KMS-11 (cell line): Measurements from ENCODE around the gene VENTX.

Source experiments
- H2AFZ ChIP-seq: fragments of 200-600 bp; sonication (generic); 2 replicates; pipeline ENCODE4 v1.6.1; 2016; ENCODE audit warnings: antibody characterized with exemption, mixed run types, low read depth
- H3K27ac ChIP-seq: fragments of 200-600 bp; sonication (generic); 2 replicates; pipeline ENCODE4 v1.6.1; 2016; ENCODE audit warnings: mild to moderate bottlenecking, mixed run types
- H3K27me3 ChIP-seq: fragments of 200-600 bp; sonication (generic); 2 replicates; pipeline ENCODE4 v1.6.1; 2017; ENCODE audit warnings: mild to moderate bottlenecking, low read depth, mixed run types, moderate library complexity; ENCODE audit not compliant: insufficient read depth
- H3K36me3 ChIP-seq: fragments of 200-600 bp; sonication (generic); 2 replicates; pipeline ENCODE4 v1.6.1; 2017; ENCODE audit warnings: mild to moderate bottlenecking, mixed run types; ENCODE audit not compliant: insufficient read depth
- H3K4me1 ChIP-seq: fragments of 200-600 bp; sonication (generic); 2 replicates; pipeline ENCODE4 v1.6.1; 2016; ENCODE audit warnings: mild to moderate bottlenecking, low read depth, mixed run types; ENCODE audit not compliant: poor library complexity, severe bottlenecking
- H3K4me2 ChIP-seq: fragments of 200-600 bp; sonication (generic); 2 replicates; pipeline ENCODE4 v1.7.0; 2016; ENCODE audit warnings: mild to moderate bottlenecking, mixed run types
- H3K4me3 ChIP-seq: fragments of 200-600 bp; sonication (generic); IDR thresholded peaks from 2 replicates; pipeline ENCODE4 v1.6.1; 2017; ENCODE audit warnings: low read depth, low read length, mixed read lengths; ENCODE audit not compliant: insufficient read depth
- H3K79me2 ChIP-seq: fragments of 200-600 bp; sonication (generic); 2 replicates; pipeline ENCODE4 v1.6.1; 2016; ENCODE audit warnings: low read depth, mixed run types; ENCODE audit not compliant: insufficient read depth
- H3K9ac ChIP-seq: fragments of 200-600 bp; sonication (generic); 2 replicates; pipeline ENCODE4 v1.6.1; 2016; ENCODE audit warnings: mild to moderate bottlenecking, mixed run types
- H4K20me1 ChIP-seq: fragments of 200-600 bp; sonication (generic); 2 replicates; pipeline ENCODE4 v1.6.1; 2016; ENCODE audit warnings: mild to moderate bottlenecking, mixed run types; ENCODE audit not compliant: insufficient read depth
- CTCF ChIP-seq: fragments of 200-600 bp; sonication (generic); conservative IDR thresholded peaks from 2 replicates; pipeline ENCODE4 v1.6.1; 2017; ENCODE audit warnings: low read depth, mild to moderate bottlenecking, antibody characterized with exemption, low read length, moderate library complexity, mixed read lengths

VENTX gene

GRCh38 chr10:133257489-133258065 is 19.9 kb downstream of the VENTX start:
- Histone ChIP-seq H3K27me3 (peaks cover 12% of the 10 kb centered on the region; the same call in 1 of the 2 replicates), H3K36me3 (no peaks in the 10 kb centered on the region), H3K9ac (peak overlapping the region; percentile 27; the same call in 1 of the 2 replicates), H3K4me3 (no peak overlapping the region), H3K79me2 (no peaks in the 10 kb centered on the region), H3K27ac (peak overlapping the region; percentile 36; the same call in 1 of the 2 replicates), H2AFZ (peak overlapping the region; percentile 38; the same call in 1 of the 2 replicates), H3K4me1 (peaks cover 35% of the 10 kb centered on the region), H3K4me2 (peak overlapping the region; percentile 2; the same call in 1 of the 2 replicates), H4K20me1 (no peaks in the 10 kb centered on the region)
- TF ChIP-seq CTCF: no peak

GRCh38 chr10:133258066-133258817 is 20.6 kb downstream of the VENTX start:
- H3K4me2 ChIP-seq: peak overlapping the region; percentile 2; the same call in 1 of the 2 replicates

GRCh38 chr10:133258818-133259601 is 21.4 kb downstream of the VENTX start:
- Histone ChIP-seq H3K36me3 (no peaks in the 10 kb centered on the region), H3K4me1 (peaks cover 36% of the 10 kb centered on the region), H3K4me2 (peak overlapping the region; percentile 25; the same call in 1 of the 2 replicates), H4K20me1 (no peaks in the 10 kb centered on the region), H3K4me3 (no peak overlapping the region), H3K27ac (no peak overlapping the region), H3K9ac (no peak overlapping the region), H2AFZ (peak overlapping the region; percentile 22; the same call in 1 of the 2 replicates), H3K79me2 (no peaks in the 10 kb centered on the region), H3K27me3 (peaks cover under 1% of the 10 kb centered on the region; the same call in 1 of the 2 replicates)
- no peak for TF ChIP-seq CTCF

More at GRCh38 chr10:133258066-133258817, 20.6 kb downstream of the VENTX start:
- H4K20me1 ChIP-seq: no peaks in the 10 kb centered on the region
- no peak overlapping the region; the same call in 1 of the 2 replicates for H3K9ac ChIP-seq
- H3K79me2 ChIP-seq: no peaks in the 10 kb centered on the region
- no peak for TF ChIP-seq CTCF
- peak overlapping the region; percentile 36; the same call in 1 of the 2 replicates for H3K27ac ChIP-seq
- peaks cover 36% of the 10 kb centered on the region for H3K4me1 ChIP-seq
- no peak overlapping the region for H3K4me3 ChIP-seq
- peaks cover 8% of the 10 kb centered on the region; the same call in 1 of the 2 replicates for H3K27me3 ChIP-seq
- no peaks in the 10 kb centered on the region for H3K36me3 ChIP-seq
- peak overlapping the region; percentile 38; the same call in 1 of the 2 replicates for H2AFZ ChIP-seq

GRCh38 chr10:133259602-133259989 is 21.9 kb downstream of the VENTX start:
- peak overlapping the region; percentile 22; the same call in 1 of the 2 replicates for H2AFZ ChIP-seq

More at GRCh38 chr10:133259602-133259989, 21.9 kb downstream of the VENTX start:
- Histone ChIP-seq H3K27ac (no peak overlapping the region), H3K4me1 (peaks cover 36% of the 10 kb centered on the region), H3K27me3 (no peaks in the 10 kb centered on the region; the same call in 1 of the 2 replicates), H3K4me3 (no peak overlapping the region), H4K20me1 (no peaks in the 10 kb centered on the region), H3K9ac (no peak overlapping the region), H3K79me2 (no peaks in the 10 kb centered on the region), H3K4me2 (peak overlapping the region; percentile 25; the same call in 1 of the 2 replicates), H3K36me3 (no peaks in the 10 kb centered on the region)
- TF ChIP-seq CTCF: no peak
